GM21515 (cell line): ENCODE data around the gene TEFM.
"Not testable (repeated sequence)": the region's sequence is repeated elsewhere in the genome, so short reads cannot be mapped to it uniquely, and the experiment has no call there.

Experiments
- ATAC-seq: cut with Tn5 transposase; IDR thresholded peaks from one replicate; pipeline ENCODE4 v1.9.1; 2021; ENCODE audit not compliant: unreplicated experiment

Gene TEFM

GRCh38 chr17:30921544-30922196 is 15.6 kb upstream of the TEFM start, which contains the start of gene ADAP2:
ADAP2 (plus strand) TSS chr17:30921945; CDS start chr17:30922015, 70 bp downstream.
- no peak for ATAC-seq

DNA sequence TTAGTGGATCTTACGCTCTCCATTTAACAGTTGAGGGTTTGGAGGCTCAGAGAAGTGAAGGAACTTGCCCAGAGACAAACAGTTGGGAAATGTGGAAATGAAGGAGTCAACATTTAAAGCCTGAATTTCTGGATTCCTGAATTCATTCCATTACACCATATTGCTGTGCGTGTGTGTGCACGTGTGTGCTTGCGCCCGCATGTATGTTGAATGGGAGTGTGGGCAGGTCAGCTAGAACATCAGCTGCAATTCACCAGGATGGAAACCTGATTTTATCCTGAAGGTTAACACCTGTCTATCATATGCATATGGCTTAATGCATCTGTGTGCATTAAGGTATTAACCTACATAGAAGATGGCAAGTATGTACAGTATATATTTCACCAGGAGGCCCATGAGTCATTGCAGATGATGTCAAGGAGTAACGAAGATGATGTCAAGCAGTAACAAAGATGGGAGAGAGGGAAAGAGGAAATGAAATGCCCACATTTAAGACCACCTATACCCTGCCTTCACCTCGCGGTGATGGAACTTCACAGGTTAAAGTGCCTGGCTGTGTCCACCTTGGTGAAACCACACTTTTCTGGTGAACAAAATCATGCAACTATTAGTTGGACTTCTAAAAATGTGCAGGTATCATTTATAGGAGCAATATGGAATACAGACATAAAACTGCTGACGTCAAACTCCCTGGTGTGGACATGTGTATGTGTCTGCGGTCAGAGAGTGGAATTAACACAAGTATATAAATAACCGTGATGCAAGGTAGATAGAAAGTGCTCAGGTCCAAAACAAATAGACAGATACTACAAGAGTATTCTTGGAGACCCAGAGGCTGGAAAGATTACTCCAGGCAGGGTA is 14.9 kb upstream of the TEFM start:
- no peak for ATAC-seq

DNA sequence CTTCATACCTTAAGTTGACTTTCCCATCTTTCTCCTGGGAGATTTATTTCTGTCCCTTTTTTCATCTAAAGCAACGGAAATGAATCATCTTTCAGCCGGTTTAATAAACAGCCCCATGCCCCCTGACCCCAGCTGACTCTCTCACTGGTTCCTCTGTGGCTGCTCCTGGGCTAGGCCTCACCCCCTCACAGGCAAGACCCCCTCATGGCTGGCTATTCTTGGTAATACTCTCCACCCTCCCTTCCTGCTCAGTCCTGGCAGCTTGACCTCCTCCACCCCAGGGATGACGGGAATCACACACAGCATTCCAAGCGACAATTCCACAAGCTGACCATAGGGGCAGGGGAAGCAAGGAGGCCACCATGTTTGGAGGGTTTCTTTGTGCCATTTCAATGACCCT is 14.2 kb upstream of the TEFM start:
- no peak for ATAC-seq

DNA sequence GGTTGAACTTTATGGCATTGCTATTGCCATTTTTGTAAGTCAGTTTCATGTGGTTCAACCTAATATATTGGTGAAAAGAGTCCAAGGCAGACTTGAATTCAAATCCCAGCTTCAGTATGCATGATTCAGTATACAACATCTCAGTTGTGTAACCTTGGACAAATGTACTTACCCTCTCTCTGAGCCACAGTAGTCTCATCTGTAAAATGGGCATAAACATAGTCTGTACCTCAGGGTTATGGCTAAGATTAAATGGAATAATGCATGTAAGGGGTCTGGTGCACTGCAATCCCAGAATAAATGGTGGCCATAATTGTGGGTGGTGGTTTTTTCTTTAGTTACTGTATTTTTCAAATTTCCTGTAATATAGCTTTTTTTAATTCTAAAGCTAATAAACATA is 11.0 kb upstream of the TEFM start:
- no peak for ATAC-seq

GRCh38 chr17:30915833-30916611 is 10.0 kb upstream of the TEFM start:
- no peak for ATAC-seq

DNA sequence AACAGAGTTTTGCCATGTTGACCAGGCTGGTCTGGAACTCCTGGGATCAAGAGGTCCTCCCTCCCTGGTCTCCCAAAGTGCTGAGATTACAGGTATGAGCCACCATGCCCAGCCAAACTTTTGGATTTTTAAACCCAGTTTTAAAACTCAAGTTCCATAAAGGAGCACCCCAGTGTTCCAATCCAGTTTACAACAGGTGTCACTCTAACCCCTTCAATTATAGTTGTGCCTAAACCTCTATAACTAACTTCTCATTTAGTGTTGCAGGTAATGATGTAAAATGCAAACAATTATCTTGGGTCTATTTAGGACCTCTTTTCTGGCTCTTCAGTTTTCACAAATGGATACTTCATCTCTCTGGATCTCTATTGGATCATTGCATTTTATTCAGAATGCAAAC is 7.9 kb upstream of the TEFM start:
- no peak for ATAC-seq

- not testable (repeated sequence) for ATAC-seq
Measured at GRCh38 chr17:30910151-30910550, 4.1 kb upstream of the TEFM start.

DNA sequence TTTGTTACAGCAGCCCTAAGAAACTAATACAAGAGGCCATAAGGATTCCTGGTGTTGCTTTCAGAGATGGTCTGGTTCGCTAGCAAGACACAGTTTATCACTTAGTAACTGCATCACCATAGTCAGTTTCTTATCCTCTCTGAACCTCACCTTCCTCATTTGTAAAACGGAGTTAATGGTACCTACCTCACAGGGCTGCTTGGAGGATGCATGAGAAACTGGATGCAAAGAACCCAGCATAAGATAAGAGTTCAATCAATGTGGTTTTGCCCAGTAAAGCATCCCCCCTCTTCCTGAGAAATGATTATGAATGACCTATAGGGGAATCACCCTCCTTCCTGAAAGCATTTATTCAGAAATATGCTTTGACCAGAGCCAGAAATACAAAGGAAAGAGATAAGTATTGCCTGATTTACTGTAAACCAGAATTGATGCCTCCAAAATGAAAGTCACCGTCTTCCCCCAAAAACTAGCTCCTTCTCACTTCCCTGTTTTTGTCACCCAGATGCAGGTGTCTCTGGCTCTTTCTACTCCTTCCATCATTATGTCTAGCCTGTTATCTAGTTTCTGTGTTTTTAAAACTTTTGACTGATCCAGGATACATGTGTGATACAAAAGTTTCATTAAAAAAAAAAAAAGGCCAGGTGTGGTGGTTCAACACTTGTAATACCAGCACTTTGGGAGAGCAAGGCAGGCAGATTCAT is 2.8 kb upstream of the TEFM start:
- ATAC-seq, result no peak

DNA sequence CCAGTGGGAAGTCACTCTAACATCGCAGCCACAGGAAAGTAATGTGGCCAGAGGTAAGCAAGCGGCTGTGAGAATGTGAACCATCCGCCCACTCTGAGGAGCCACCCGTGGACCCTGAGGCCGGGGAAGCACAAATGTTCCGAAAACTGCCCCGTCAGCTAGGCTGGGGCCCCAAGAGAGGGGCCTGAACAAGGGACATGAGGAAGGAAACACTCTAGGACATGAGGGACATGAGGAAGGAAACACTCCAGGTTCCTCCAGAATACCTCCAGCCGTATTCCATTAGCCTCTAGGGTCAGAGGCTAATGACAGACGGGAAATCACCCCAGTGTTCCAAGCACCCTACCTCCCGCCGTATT is 317 bp downstream of the TEFM start:
- ATAC-seq, result peak; percentile 28

- no peak for ATAC-seq
Measured at GRCh38 chr17:30897311-30897710, 8.7 kb downstream of the TEFM start.

DNA sequence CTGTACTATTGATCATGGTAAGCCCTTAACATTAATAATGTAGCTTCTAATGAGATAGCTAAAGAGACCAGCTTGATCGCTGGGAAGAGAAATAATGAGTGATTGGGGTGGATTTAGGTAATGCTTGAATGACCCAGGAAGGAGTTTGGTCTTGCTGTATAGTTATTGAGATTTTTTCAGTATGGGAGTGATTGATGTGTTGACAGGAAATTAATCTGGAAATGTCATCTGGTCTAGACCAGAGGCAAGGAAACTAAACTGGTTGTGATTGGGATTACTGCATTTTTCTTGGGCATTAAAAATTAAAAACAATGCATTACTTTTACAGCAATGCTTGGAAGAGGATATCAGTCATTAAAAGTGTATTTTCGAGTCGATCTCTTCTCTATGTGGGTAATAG is 11.8 kb downstream of the TEFM start:
- ATAC-seq, result no peak

DNA sequence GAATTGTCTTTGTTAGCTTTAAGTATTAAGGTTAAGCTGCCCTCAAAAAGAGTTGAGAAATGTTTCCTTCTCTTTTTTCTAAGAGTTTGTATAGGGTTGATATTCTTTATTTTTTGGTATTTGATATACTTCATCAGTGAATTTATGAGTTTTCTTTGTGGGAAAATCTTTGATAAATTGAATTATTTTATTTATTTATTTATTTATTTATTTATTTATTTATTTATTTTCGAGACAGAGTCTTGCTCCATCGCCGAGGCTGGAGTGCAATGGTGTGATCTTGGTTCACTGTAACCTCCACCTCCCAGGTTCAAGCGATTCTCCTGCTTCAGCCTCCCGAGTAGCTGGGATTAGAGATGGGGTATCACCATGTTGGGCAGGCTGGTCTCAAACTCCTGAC is 19.9 kb downstream of the TEFM start:
- no peak for ATAC-seq

DNA sequence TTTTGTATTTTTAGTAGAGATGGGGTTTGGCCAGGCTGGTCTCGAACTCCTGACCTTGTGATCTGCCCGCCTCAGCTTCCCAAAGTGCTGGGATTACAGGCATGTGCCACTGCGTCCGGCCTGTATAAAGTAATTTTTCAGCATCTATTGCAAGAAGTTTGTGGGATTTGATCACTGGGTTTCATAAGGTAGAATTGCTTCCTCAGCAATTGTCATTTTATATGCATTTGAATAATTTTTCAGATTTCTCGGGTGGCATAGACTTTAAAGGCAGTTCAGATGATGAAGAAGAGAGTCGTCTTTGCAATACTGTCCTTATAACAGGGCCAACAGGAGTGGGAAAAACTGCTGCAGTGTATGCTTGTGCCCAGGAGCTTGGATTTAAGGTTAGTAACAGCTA is 37.0 kb downstream of the TEFM start:
- no peak for ATAC-seq

- ATAC-seq, result no peak
Measured at GRCh38 chr17:30864636-30865035, 41.4 kb downstream of the TEFM start.

GRCh38 chr17:30858556-30859250 is 47.3 kb downstream of the TEFM start:
- no peak for ATAC-seq

DNA sequence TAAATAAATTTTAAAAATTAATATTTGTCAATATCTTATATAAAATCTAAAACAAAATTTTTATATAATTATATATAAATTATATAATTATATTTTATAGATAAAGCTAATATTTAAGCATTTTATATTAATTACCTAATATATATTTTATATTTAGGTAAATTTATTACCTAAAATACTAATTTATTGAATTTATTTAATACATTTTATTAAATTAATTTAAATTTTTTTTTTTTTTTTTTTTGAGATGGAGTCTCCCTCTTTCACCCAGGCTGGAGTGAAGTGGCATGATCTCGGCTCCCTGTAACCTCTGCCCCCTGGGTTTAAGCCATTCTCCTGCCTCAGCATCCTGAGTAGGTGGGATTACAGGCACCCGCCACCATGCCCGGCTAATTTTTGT is 51.9 kb downstream of the TEFM start:
- ATAC-seq, result no peak
